SK-N-SH treated with all-trans-retinoic acid at 6 μM for 48 hours (cell line): ENCODE data around the gene CENPU.

Source experiments
- BACH2 ChIP-seq: fragments of 250-450 bp; sonication (Bioruptor Pico); IDR thresholded peaks from 2 replicates; pipeline ENCODE4 v1.9.0; 2021; ENCODE audit warnings: mild to moderate bottlenecking, borderline replicate concordance
- PATZ1 ChIP-seq: fragments of 250-450 bp; sonication (Bioruptor Pico); IDR thresholded peaks from 2 replicates; pipeline ENCODE4 v1.8.0; 2020; ENCODE audit warnings: mild to moderate bottlenecking, moderate library complexity, borderline replicate concordance
- PPARA ChIP-seq: fragments of 250-450 bp; sonication (Bioruptor Pico); IDR thresholded peaks from 2 replicates; pipeline ENCODE4 v1.5.0; 2020; ENCODE audit warnings: mild to moderate bottlenecking, borderline replicate concordance
- RARB ChIP-seq: fragments of 250-450 bp; sonication (Bioruptor Pico); IDR thresholded peaks from 2 replicates; pipeline ENCODE4 v1.8.0; 2021; ENCODE audit warnings: mild to moderate bottlenecking, moderate library complexity
- SNAI2 ChIP-seq: fragments of 250-450 bp; sonication (Bioruptor Pico); IDR thresholded peaks from 2 replicates; pipeline ENCODE4 v1.5.0; 2020; ENCODE audit warnings: mild to moderate bottlenecking, moderate library complexity
- ZFP3 ChIP-seq: fragments of 250-450 bp; sonication (Bioruptor Pico); IDR thresholded peaks from 2 replicates; pipeline ENCODE4 v1.5.0; 2020; ENCODE audit warnings: mild to moderate bottlenecking, moderate library complexity
- ZFP30 ChIP-seq: fragments of 450-650 bp; formaldehyde crosslinking; IDR thresholded peaks from 2 replicates; pipeline ENCODE4 v1.5.0; 2022; ENCODE audit warnings: mild to moderate bottlenecking, moderate library complexity
- ZNF8 ChIP-seq: fragments of 450-650 bp; formaldehyde crosslinking; IDR thresholded peaks from 2 replicates; pipeline ENCODE4 v1.5.0; 2020; ENCODE audit warnings: mild to moderate bottlenecking, moderate library complexity
- TF ChIP-seq, protein P1 (sequence below): fragments of 250-450 bp; sonication (Bioruptor Pico); IDR thresholded peaks from 2 replicates; pipeline ENCODE4 v1.5.1; 2020; ENCODE audit warnings: low read depth, mild to moderate bottlenecking, moderate library complexity
- TF ChIP-seq, protein P2 (sequence below): fragments of 250-450 bp; sonication (Bioruptor Pico); IDR thresholded peaks from 2 replicates; pipeline ENCODE4 v1.5.1; 2021; ENCODE audit warnings: mild to moderate bottlenecking, moderate library complexity

DNA sequence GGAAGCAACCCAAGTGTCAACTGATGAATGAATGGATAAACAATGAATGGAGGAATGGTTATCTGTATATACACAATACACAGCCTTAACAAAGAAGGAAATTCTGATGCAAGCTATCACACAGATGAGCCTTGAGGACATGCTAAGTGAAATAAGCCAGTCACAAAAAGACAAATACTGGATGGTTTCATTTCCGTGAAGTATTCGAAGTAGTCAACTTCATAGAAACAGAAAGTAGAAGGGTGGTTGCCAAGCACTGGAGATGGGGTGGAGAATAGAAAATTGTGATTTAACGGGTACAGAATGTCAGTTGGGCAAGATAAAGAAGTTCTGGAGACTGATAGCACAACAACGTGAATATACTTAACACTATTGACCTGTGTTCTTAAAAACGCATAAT lies 28.2 kb downstream of the CENPU start:
- no peak for TF ChIP-seq PPARA (CRISPR knock-in tag)
- no peak for TF ChIP-seq ZFP3 (CRISPR knock-in tag)
- TF ChIP-seq ZNF8 (CRISPR knock-in tag): no peak
- TF ChIP-seq, protein P1, sequence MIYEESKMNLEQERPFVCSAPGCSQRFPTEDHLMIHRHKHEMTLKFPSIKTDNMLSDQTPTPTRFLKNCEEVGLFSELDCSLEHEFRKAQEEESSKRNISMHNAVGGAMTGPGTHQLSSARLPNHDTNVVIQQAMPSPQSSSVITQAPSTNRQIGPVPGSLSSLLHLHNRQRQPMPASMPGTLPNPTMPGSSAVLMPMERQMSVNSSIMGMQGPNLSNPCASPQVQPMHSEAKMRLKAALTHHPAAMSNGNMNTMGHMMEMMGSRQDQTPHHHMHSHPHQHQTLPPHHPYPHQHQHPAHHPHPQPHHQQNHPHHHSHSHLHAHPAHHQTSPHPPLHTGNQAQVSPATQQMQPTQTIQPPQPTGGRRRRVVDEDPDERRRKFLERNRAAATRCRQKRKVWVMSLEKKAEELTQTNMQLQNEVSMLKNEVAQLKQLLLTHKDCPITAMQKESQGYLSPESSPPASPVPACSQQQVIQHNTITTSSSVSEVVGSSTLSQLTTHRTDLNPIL (CRISPR knock-in tag): no peak
- TF ChIP-seq BACH2: no peak
- TF ChIP-seq SNAI2: no peak
- TF ChIP-seq RARB (CRISPR knock-in tag): no peak
- TF ChIP-seq, protein P2, sequence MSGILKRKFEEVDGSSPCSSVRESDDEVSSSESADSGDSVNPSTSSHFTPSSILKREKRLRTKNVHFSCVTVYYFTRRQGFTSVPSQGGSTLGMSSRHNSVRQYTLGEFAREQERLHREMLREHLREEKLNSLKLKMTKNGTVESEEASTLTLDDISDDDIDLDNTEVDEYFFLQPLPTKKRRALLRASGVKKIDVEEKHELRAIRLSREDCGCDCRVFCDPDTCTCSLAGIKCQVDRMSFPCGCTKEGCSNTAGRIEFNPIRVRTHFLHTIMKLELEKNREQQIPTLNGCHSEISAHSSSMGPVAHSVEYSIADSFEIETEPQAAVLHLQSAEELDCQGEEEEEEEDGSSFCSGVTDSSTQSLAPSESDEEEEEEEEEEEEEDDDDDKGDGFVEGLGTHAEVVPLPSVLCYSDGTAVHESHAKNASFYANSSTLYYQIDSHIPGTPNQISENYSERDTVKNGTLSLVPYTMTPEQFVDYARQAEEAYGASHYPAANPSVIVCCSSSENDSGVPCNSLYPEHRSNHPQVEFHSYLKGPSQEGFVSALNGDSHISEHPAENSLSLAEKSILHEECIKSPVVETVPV (CRISPR knock-in tag): no peak
- no peak for TF ChIP-seq ZFP30 (CRISPR knock-in tag)
- no peak for TF ChIP-seq PATZ1
